Kidney capillary endothelial cell (primary cell): ENCODE measurements around the gene TSSC4.
A peak's percentile ranks its signal among the peaks of the same experiment; 100 is the strongest.

ENCODE experiments used
- DNase-seq: peaks from one replicate; pipeline ENCODE4 v3.0.0-alpha.2; 2018; ENCODE audit warnings: low spot score

TSSC4 gene

DNA sequence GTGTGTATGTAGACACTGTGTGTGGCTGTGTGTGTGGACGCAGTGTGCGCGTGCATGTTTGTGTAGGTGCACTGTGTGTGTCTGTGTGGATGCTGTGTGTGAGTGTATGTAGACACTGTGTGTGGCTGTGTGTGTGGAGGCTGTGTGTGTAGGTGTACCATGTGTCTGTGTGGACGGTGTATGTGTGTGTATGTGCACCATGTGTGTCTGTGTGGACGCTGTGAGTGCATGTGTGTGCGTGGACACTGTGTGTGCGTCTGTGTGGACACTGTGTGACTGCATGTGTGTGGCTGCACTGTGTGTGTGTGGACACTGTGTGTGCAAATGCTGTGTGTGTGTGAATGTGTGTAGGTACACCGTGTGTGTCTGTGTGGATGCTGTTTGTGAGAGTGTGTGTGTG, 33.5 kb downstream of the TSSC4 start:
- DNase-seq: no peak

DNA sequence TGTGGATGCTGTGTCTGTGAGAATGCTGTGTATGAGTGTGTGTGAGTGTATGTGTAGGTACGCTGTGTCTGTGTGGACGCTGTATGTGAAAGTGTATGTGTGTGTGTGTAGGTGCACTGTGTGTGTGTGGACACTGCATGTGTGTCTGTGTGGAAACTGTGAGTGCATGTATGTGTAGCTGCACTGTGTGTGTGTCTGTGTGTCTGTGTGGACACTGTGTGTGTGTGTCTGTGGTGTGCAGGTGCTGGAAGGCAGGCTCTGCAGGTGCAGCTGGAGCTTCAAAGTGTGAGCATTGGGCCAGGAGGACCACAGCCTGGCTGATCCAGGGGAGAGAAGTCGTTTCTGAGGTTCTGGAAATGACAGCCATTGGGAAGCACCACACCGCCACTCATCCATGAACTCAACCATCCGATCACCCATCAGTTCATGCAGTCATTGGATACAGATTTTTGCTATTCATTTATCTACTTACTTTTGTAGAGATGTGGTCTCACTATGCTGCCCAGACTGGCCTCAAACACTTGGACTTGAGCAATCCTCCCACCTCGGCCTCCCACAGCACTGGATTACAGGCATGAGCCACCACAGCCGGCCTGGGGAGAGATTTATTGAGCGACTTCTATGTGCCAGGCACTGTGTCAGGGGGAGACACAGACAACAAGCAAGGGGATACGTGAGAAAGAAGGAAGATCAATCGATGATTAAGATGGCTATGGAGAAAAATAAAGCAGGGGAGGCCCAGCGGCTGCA, 34.1 kb downstream of the TSSC4 start:
- DNase-seq: no peak

DNA sequence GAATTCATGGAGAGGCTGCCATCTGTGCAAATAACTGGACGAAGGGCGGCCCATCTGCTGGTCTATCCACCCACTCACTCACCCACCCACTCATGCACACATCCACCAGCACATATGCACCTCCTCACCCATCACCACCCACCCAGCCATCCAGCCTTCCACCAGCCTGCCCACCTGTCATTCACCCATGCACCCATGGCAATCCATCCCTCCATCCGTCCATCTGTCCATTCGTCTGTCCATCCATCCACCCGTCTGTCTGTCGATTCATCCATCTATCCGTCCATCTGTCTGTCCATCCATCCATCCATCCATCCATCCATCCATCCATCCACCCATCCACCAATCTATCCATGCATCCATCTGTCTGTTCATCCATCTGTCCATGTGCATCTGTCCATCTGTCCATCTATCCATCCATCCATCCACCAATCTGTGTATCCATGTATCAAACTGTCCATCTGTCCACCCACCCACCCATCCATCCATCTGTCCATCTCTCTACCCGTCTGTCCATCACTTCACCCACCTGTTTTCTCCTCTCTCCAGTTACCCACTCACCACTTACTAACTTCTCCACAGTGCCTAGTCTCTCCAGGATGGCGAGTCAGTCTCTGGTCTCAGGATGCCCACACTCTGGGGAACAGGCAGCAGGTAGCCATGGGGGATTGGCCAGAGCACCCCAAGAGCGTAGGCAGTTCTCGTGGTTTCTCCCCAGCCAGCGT, 34.9 kb downstream of the TSSC4 start:
- DNase-seq: no peak

DNA sequence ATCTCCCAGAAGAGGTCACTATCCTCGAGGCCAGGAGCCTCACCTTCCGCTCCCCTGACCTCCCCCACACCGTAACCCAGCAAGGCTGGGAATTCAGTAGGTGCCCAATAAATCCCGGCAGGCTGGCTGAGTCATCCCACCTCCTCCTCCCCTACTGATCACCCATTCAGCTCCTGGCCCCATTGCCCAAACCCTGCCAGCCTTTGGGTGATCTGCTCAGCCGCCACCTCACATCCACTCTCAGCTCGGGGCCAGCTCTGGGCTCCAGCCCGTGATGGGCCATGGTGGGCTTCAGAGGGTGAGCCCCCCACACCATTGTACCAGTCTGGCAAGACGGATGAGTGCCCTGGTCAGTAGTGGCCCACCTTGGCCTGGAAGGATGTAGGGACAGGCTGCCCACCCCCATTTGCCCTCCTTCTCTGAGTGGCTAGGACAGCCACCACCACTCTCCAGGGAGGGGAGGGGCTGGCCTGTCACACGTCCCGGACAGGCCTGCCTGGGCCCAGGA, 35.5 kb downstream of the TSSC4 start:
- no peak for DNase-seq

DNA sequence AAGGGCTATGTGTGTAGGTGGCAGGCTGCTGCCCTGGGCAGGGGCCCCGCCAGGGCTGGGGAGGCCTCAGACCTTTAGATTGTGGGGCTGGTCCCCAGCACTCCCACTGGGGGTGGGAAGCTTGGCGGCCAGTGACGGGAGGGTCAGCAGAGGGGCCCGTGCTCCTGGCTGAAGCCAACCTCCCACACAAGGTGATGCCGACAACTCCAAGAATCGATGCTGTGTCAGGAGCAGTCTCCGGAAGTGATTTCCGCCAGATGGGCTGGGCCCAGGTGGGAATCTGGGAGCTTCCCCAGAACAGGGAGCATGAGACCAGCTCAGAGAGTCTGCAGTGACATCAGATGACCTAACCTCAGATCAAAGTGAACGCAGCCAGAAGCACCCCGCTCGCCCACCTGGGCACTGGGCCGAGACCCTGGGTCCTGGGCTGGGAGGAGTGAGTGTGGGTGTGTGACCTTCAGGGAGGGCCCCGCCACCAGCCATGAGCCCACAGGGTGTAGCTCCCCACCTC, 36.0 kb downstream of the TSSC4 start:
- DNase-seq: no peak

DNA sequence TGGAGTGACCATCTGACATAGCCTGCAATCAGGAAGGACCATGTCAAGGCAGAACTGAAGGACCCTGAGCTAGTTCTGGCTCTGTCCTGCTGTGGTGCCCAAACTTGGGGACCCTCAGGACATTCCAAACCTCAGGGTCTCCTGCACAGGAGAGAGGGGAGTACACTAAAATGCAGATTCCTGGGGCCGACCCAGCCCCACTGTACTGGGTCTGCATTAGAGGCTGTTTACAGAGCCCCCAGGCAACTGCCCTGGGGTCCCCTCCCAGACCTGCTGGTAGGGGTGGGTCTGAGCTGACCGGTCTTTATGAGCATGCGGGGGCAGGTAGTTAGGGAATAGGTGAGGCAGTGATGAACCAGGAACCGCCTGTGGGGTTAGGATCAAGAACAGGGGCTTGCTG, 37.0 kb downstream of the TSSC4 start:
- DNase-seq: no peak

DNA sequence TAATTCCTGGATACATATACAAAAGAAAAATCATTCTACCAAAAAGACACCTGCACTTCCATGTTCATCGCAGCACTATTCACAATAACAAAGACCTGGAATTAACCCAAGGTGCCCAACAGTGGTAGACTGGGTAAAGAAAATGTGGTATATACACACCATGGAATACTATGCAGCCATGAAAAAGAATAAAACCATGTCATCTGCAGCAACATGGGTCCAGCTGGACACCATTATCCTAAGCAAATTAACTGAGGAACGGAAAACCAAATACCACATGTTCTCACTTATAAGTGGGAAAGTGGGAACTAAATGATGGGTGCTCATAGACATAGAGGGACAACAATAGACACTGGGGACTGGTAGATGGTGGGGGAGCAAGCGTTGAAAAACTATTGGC, 39.3 kb downstream of the TSSC4 start:
- DNase-seq: no peak

DNA sequence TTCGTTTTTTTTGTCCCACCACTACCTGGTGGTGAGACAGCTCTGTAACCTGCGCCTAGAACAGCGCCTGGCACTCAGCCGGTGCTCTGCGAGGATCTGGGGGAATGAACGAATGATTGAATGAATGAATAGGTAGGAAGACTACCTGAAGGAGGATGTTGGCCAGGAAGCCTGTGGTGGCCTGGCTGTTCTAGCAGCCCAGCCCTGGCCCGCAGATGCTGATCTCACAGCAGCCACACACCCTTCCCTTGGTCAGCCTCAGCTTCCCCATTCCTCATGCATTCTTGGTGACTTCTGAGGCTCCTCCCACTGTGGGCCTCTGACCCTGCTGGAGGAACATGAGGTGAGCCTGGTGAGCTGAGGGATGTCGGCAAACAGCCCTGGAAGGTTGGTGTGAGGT, 40.1 kb downstream of the TSSC4 start:
- DNase-seq: no peak

DNA sequence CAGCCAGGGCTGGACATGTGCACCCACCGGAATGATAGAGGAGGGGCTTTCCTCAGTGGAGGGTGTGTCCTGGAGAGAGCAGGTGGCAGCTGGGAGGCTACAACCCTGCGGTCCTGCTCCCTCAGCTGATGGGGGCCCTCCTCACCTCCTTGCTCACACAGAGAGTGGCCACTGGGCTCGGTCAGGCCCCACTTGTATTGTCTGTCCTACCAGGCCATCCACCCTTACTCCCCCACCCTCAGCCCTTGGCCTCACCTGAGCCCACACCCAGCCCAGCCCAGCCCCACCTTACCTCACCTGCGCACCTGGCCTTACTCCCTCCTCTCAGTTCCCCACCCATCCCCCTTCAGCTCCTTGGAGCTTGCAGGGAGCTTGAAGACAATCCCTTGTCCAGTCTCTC, 40.6 kb downstream of the TSSC4 start:
- DNase-seq: no peak

DNA sequence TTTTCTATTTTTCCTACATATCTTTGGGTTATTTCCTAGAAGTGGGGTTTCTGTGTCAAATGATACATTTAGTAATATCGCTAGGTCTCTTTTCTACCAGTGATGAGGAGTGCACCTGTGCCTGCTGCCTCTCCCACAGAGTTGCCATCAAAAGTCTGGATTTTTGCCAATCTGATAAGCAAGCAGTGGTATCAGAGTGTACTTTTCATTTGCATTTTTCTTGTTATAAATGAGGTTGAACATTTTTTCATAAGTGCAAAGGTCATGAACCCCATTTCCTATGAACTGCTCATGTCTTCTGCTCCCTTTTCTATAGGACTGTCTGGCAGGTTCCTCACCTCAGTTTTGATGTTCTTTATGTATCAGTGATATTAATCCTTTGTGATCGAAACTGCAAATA, 42.0 kb downstream of the TSSC4 start:
- DNase-seq: no peak

DNA sequence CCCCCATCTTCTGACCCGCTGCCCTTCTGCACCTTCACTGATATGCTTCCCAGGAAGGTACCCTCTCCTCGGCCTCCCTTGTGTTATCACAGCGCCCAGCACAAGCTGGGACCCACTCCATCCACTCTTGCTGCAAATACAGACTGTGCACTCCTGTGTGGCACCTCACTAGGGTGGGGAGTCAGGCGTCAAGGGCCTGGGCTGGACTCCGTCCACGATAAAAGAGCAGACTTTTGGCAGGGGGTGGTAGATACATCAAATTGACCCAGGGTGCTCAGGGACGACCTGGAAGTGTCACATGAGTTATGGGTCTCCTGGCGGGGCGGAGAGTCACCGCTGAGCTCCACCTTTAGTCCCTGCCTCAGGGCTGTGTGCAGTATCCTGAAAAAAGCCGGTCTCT, 42.9 kb downstream of the TSSC4 start:
- DNase-seq: no peak

DNA sequence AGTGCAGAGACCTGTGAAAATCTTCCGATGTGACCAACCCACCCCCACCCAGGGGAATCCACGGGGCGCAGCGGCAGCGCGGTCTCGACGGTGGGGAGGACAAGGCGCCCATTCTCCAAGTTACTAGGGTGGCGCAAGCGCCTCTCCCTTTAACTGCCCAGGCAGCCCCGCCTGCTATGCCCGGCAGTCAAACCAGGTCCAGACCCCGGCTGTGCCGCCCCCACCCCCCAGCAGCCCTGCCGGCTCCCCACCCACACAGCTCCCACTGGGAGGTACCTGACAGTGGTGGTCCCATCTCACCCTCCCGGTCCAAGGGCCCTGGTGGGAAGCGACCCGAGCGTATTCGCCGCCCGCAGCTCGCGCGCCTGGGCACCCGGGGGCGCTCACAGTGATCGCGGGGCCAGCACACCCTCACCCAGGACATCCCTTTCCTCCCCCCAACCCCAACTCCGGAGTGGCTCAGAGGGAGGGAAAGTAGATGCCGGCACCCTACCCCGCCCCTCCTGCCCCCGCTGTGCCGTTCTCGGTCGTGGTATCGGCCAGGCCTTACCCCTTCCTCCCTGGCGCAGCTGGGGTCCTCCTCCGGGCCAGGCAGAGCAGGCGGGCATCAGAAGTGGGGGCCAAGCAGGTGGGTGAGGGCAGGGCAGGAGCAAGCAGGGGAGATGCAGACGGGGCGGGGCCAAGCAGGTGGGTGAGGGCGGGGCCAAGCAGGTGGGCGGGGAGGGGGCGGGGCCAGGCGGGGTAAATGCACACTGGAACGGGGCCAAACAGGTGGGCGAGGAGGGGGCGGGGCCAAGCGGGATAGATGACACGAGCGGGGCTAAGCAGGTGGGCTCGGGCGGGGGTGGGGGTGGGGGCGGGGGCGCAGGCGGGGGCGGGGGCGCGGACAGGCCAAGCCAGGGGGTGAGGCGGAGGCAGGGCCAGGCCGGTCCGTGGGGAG, 43.6 kb downstream of the TSSC4 start, which contains the start of gene TRPM5:
TSS of gene TRPM5 (minus strand) at position 634 of the 940 bp plus-strand sequence. CDS start 21,478 bp downstream, outside the sequence.
- no peak for DNase-seq

DNA sequence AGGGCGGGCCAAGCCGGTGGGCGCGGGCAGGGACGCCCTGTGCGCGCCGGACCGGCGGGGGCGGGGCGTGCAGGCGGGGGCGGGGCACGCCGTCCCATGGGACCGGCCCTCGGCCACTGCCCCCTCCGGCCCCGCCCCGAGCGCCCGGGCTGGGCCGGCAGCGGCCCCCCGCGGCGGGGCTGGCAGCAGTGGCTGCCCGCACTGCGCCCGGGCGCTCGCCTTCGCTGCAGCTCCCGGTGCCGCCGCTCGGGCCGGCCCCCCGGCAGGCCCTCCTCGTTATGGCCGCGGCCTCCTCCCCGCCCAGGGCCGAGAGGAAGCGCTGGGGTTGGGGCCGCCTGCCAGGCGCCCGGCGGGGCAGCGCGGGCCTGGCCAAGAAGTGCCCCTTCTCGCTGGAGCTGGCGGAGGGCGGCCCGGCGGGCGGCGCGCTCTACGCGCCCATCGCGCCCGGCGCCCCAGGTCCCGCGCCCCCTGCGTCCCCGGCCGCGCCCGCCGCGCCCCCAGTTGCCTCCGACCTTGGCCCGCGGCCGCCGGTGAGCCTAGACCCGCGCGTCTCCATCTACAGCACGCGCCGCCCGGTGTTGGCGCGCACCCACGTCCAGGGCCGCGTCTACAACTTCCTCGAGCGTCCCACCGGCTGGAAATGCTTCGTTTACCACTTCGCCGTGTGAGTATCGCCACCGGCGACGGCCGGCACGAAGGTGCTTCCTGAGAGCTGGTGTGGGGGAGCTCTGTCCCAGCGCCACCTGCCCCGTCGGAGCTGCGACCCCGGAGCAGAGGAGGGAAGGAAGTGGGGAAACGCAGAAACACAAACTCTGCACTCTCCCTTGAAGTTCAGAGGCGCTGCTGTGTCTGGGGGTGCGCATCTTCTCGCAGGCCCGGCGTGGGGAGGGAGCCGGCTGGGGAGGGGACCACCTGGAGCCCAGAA, 44.5 kb downstream of the TSSC4 start, which contains the start of gene KCNQ1:
TSS of gene KCNQ1 (plus strand) at position 188 of the 925 bp plus-strand sequence. CDS start at position 279, 91 bp downstream.
- peak; percentile 15 for DNase-seq

DNA sequence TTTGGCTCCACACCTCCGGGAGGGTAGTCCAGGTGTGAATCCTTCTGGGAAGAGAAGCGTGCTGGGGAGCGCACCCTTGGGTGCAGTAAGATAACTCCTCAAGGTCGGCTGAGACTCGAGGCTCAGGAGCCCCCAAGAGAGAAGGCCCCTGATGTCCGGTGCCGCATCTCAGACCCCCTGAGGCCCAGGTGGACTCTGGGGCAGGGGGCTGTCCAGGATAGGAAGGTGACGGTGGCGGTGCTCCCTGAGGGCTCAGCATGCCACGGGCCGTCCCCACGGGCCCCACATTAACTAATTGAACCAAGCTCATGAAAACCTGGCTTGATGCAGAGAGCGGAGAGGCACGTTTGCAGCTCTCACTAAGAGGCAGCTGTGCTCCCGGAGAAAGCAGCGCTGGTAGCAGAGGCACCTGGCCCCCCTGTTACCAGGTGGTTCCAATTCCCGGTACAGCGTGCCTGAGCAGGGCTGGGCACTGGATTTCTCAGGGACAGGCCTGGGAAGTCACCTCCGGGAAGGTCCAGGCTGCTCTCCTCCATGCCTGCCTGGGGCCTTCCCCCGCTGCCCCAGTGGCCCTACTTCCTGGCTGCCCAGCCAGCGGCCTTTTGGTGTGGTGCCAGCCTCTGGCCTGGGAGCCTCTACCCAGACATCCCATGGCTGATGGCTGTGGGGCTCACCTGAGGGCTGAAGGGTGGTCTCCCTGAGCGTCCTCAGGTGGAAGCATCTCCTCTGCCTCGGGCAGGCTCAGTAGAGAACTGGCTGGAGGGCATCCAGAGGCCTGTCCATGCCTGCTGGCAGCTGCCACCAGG, 45.4 kb downstream of the TSSC4 start:
- no peak for DNase-seq

DNA sequence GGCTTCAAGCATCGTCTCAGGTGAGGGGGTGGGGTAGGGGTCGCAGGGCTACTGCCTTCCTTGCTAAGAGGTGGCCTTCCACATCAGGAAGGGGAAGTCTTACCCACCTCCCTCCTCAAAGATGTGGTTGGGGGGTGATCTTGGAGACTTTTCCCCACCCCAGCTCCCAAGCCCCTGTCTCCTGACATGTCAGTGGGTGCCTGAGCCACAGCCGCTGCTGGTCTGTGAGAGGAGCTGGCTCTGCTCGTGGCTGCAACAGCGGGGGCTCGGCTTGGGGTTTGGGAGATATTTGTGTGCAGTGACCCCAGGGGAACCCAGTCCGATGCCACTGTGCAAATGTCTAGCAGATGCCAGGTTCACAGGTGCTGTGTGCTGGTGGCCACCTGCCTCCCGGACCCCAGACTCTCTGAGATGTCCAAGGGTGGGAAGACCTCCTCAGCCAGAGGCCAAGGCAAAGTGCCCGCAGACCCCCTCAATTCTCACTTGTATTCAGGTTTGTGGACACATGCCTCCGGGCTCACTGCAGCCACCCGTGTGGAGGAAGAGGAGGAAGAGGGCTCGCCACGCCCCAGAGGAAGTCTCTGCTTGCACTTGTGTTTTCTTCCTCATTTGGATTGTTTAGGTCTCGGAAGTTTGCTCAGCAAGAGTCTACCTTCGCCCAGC, 46.2 kb downstream of the TSSC4 start:
- DNase-seq: no peak

DNA sequence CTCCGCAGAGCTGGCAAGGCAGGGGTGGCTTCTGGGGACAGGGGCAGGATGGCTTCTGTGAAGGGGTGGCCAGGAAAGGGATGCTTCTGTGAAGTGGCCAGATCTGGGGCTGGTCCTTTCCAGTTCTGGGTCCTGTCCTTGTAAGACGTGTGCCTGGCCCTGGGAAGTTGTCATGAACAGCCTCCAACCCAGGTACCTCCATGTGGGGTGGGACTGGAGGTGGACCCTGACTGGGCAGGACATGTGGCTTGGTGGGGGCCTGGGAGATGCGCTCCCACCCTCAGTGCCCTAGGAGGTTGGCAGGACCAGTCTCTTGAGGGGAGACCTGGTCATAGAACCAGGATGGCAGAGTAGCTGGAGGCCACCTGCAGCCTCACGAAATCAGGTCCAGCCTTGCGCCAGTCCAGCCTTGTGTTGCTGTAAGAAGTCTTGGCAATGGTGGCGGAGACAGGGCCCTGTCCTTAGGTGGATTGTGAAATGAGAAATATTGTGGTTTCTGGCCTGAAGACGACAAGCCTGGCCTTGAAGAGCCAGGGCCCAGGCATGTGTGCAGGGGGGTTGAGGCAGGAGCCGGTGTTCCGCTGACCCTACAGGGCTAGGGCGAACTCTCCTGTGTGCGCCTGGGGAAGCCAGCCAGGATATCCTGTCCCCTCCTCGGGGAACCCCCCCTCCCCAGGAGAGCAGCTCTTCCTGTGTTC, 46.9 kb downstream of the TSSC4 start:
- no peak for DNase-seq

DNA sequence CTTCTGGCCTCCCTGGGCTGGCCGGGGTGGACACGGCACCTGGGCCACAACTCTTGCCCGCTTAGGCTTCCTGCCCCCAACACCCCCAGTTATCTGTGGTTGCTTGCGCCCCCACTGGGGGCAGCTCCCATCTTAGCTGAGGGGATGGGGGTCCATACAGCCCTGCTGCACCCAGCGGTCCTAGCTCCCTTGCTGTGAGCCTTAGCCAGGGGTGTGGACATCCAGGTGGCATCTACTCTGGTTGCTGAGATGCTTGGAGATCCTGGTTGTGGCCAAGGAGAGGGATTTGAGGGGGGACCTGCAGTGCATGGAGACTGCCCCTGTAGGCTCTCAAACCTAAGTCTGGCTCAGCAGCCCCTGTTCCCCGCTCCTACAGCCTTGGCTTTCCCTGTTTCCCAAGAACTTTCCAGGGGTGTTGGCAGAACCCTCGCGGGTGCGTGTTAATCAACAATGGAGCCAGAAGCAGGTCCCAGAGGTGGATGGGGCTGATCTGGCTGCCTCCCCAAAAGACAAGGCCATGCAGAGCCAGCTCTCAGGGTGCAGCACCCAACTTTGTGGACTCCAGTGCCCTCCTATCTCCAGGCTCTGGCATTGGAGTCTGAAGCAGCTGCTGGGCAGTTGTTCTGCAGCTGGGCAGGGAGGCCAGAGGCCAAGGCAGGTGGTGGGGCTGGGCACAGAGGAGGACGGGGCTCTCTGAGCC, 47.6 kb downstream of the TSSC4 start:
- no peak for DNase-seq
